Inflammatory macrophage (primary cell): ENCODE results near the gene F7.
"Not testable (repeated sequence)": the region's sequence is repeated elsewhere in the genome, so short reads cannot be mapped to it uniquely, and the experiment has no call there.

Experiments
- DNase-seq, 2 donors: peaks; one replicate each; pipeline ENCODE4 v3.0.0-alpha.2; 2020 to 2022

Gene F7

GRCh38 chr13:113153810-113154748 lies 48.5 kb downstream of the F7 start:
- peak; percentile 40 to 45 for DNase-seq

GRCh38 chr13:113155201-113155600 lies 49.6 kb downstream of the F7 start:
- no peak for DNase-seq

GRCh38 chr13:113155982-113156655 lies 50.5 kb downstream of the F7 start:
- no peak for DNase-seq

- DNase-seq: no peak
Observed at GRCh38 chr13:113157206-113157928, 51.8 kb downstream of the F7 start.

- DNase-seq: no peak
Observed at GRCh38 chr13:113157929-113158747, 52.5 kb downstream of the F7 start, which contains the start of gene PROZ. Gene PROZ (plus strand): TSS chr13:113158648. CDS start chr13:113158661, 13 bp downstream.

GRCh38 chr13:113158946-113159345 lies 53.4 kb downstream of the F7 start:
- no peak for DNase-seq

GRCh38 chr13:113159701-113160100 lies 54.1 kb downstream of the F7 start:
- DNase-seq: no peak

GRCh38 chr13:113160983-113161382 lies 55.4 kb downstream of the F7 start:
- DNase-seq: no peak

GRCh38 chr13:113161433-113161832 lies 55.8 kb downstream of the F7 start:
- no peak for DNase-seq

GRCh38 chr13:113161975-113162374 lies 56.4 kb downstream of the F7 start:
- not testable (repeated sequence) for DNase-seq

GRCh38 chr13:113162783-113163685 lies 57.4 kb downstream of the F7 start:
- DNase-seq: no peak

- DNase-seq: no peak
Observed at GRCh38 chr13:113164492-113164891, 58.9 kb downstream of the F7 start.

- DNase-seq: no peak
Observed at GRCh38 chr13:113166266-113166665, 60.7 kb downstream of the F7 start.

GRCh38 chr13:113166681-113167080 lies 61.1 kb downstream of the F7 start:
- DNase-seq: no peak

GRCh38 chr13:113167155-113167554 lies 61.6 kb downstream of the F7 start:
- no peak for DNase-seq

- no peak for DNase-seq
Observed at GRCh38 chr13:113167575-113167974, 62.0 kb downstream of the F7 start.

- DNase-seq: no peak
Observed at GRCh38 chr13:113168211-113168610, 62.6 kb downstream of the F7 start.

- DNase-seq: no peak
Observed at GRCh38 chr13:113169277-113170272, 64.0 kb downstream of the F7 start.
